ENCODE results near the gene TEX261. TPM values are rescaled to one million over a fixed set of nuclear protein-coding genes. Genes with fewer than 3 reads are reported as not detected.

Gene TEX261
- total and polyA plus RNA-seq, 2 of the 8 experiments (the other 6 are each of a cell fraction or from before 2014, with no cell fraction given), result 25.2 to 30.1 TPM

DNA sequence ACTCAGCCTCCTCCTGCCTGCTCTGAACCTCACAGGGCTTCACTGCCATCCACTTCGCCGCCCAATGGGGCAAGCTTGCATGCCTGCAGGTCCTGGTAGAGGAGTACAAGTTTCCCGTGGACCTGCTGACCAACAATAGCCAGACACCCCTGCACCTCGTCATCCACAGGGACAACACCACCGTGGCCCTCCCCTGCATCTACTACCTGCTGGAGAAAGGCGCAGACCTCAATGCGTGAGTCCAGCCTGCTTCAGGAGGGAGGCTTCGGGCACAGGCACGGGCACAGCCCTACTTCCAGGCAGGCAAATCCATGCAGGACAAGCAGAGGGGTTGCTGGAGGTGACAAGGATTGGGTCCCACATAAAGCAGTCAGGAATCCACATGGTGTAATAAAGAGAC, 15.0 kb downstream of the TEX261 start (continued):
- TF ChIP-seq CBX8 (IDR thresholded peaks at IDR 0.05; ENCODE audit: borderline replicate concordance, low read depth, low read length), result no peak

Measured in H1 (cell line).